ENCODE results near the gene NAXE.
A peak's percentile ranks its signal among the peaks of the same experiment; 100 is the strongest.
"Not testable (repeated sequence)": the region's sequence is repeated elsewhere in the genome, so short reads cannot be mapped to it uniquely, and the experiment has no call there.

Gene NAXE

DNA sequence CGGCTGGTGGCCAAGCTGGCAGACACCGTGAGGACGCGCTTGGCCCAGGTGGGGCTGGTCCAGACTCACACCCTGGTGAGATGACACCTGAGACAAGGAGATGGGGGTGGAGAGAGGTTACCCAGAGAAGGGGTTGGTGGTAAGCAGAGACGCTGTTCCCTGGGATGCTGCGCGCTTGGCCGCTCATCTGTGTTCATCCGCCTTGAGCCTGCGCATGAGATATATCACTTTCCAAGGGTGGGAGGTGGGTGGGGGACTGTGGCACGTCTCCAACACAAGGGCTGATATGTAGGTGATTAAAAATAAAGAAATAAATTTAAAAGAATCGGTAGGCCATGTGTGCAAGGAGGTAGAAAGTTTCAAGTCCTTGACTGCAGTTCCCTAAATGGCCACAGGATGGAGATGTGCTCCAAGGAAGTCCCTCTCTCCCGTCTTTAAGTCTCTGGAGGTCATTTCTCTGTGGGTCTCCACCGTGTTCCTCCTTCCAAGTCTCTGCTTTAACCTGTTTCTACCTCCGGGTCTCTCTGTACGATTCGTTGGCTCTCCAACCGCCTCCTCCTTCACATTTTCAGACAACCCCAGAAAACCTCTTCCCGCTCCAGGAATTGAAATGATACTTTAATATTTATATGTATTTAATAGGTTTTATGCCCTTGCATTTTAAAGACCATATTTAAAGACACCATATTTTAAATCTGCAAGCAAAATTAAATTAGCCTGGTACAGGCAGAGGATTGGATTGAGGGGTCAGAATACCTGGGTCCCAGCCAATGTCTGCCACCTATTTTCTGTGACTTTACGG is 7.6 kb upstream of the NAXE start:
- in situ Hi-C loops (cut with HindIII; ENCODE audit: low sequenced_read_pairs), result no loop called here

DNA sequence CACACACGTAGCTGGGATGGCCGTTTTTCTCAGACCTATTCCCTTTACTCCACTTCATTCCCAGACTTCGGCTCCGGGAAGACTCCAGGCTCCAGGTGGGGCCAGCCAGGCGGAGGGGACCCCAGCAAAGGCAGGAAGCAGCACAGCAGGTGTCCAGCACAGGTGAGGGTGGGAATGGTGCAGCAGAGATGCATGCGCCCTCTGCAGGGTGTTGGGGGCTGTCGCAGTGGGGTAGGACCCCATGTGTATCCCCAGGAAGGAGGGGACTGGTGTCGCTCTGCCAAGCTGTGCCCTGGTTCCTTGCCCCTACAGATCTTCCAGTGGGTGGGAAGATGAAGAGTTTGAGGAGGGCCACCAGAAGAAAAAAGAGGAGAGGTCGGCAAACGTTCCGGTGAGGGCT is 6.8 kb upstream of the NAXE start:
- peak; percentile 39 for TF ChIP-seq CTCF (IDR thresholded peaks at IDR 0.05; ENCODE audit: low read depth, low read length)
- no peak for DNase-seq (ENCODE audit: low read depth, low spot score)
- in situ Hi-C loops (cut with HindIII; ENCODE audit: low sequenced_read_pairs), result no loop called here
- no peak overlapping the region for H3K4me3 ChIP-seq (ENCODE audit: low read depth, low read length)

More for the DNA sequence above, 7.6 kb upstream of the NAXE start:
- peak; percentile 82 for DNase-seq (ENCODE audit: low read depth, low spot score)
- H3K4me3 ChIP-seq (ENCODE audit: low read depth, low read length), result no peak overlapping the region
- TF ChIP-seq CTCF (IDR thresholded peaks at IDR 0.05; ENCODE audit: low read depth, low read length), result peak; percentile 93

GRCh38 chr1:156586323-156586722 is 5.3 kb upstream of the NAXE start:
- no peak overlapping the region for H3K4me3 ChIP-seq (ENCODE audit: low read depth, low read length)
- no peak for DNase-seq (ENCODE audit: low read depth, low spot score)
- no peak for TF ChIP-seq CTCF (IDR thresholded peaks at IDR 0.05; ENCODE audit: low read depth, low read length)
- in situ Hi-C loops (cut with HindIII; ENCODE audit: low sequenced_read_pairs), result no loop called here

GRCh38 chr1:156586892-156587477 is 4.6 kb upstream of the NAXE start:
- no peak overlapping the region for H3K4me3 ChIP-seq (ENCODE audit: low read depth, low read length)
- TF ChIP-seq CTCF (IDR thresholded peaks at IDR 0.05; ENCODE audit: low read depth, low read length), result no peak
- DNase-seq (ENCODE audit: low read depth, low spot score), result no peak
- in situ Hi-C loops (cut with HindIII; ENCODE audit: low sequenced_read_pairs), result no loop called here

- DNase-seq (ENCODE audit: low read depth, low spot score); in situ Hi-C loops (cut with HindIII; ENCODE audit: low sequenced_read_pairs); H3K4me3 ChIP-seq (ENCODE audit: low read depth, low read length): not testable (repeated sequence)
These were observed 3.6 kb upstream of the NAXE start for GRCh38 chr1:156587927-156588326.

DNA sequence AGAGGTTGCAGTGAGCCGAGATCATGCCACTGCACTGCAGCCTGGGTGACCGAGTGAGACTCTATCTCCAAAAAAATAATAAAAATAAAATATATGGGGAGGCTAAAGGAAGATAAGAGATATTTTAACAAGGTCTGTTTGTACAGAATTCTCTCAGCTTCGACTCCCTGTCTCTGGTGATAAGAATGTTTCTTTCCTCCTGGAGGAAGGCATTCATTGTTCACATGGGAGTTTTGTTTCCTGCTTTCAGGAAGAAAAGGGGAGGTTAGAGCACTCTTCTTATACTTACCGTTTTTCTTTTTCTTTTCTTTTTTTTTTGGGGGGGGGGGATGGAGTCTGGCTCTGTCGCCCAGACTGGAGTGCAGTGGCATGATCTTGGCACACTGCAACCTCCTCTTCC is 2.0 kb upstream of the NAXE start:
- no peak overlapping the region for H3K4me3 ChIP-seq (ENCODE audit: low read depth, low read length)
- in situ Hi-C loops (cut with HindIII; ENCODE audit: low sequenced_read_pairs), result no loop called here
- no peak for DNase-seq (ENCODE audit: low read depth, low spot score)
- no peak for TF ChIP-seq CTCF (IDR thresholded peaks at IDR 0.05; ENCODE audit: low read depth, low read length)

Measured in astrocyte of the spinal cord (primary cell).